ENCODE data around the gene ASTE1.
"Not testable (repeated sequence)": the region's sequence is repeated elsewhere in the genome, so short reads cannot be mapped to it uniquely, and the experiment has no call there.

The ASTE1 gene

DNA sequence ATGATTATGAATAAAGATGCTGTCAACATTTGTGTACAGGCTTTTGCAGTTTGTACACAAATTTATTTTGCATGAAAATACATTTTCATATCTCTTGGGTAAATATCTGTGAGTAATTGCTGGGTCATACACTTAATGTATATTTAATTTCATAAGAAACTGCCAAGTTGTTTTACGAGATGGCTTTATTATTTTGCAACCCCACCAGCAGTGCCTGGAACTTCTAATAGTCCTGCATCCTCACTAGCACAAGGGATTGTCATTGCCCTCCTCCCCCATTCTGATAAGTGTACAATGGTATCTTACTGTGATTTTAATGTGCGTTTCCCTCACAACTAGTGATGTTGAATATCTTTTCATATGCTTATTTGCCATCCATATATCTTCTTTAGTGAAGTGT is 45.2 kb downstream of the ASTE1 start:
- no peak overlapping the region for H3K27ac Mint-ChIP-seq
- H3K27me3 Mint-ChIP-seq (ENCODE audit: low read depth, poor library complexity): no peaks in the 10 kb centered on the region
- no peaks in the 10 kb centered on the region for H3K9me3 Mint-ChIP-seq
- TF ChIP-seq, protein P1, sequence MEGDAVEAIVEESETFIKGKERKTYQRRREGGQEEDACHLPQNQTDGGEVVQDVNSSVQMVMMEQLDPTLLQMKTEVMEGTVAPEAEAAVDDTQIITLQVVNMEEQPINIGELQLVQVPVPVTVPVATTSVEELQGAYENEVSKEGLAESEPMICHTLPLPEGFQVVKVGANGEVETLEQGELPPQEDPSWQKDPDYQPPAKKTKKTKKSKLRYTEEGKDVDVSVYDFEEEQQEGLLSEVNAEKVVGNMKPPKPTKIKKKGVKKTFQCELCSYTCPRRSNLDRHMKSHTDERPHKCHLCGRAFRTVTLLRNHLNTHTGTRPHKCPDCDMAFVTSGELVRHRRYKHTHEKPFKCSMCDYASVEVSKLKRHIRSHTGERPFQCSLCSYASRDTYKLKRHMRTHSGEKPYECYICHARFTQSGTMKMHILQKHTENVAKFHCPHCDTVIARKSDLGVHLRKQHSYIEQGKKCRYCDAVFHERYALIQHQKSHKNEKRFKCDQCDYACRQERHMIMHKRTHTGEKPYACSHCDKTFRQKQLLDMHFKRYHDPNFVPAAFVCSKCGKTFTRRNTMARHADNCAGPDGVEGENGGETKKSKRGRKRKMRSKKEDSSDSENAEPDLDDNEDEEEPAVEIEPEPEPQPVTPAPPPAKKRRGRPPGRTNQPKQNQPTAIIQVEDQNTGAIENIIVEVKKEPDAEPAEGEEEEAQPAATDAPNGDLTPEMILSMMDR (IDR thresholded peaks at IDR 0.05): no peak
- no peaks in the 10 kb centered on the region for H3K4me1 Mint-ChIP-seq
- no peak overlapping the region for H3K4me3 Mint-ChIP-seq
- H3K36me3 Mint-ChIP-seq (ENCODE audit: low read depth): peaks cover 23% of the 10 kb centered on the region
- DNase-seq: no peak

DNA sequence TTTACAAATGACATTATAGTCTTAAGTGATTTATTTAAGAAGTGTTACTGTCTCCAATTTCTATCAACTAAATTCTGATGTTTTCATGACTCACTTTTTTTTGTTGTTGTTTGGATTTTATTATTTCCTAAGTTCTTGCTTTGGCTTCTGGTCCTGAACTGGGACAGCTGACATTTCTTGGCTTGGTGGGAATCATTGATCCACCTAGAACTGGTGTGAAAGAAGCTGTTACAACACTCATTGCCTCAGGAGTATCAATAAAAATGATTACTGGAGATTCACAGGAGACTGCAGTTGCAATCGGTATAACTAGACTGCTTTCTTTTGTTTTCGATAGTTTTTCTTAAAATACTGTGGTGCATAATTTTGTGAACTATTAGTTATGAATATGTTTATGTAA is 47.5 kb downstream of the ASTE1 start:
- H3K4me1 Mint-ChIP-seq: no peaks in the 10 kb centered on the region
- TF ChIP-seq, protein P1 (IDR thresholded peaks at IDR 0.05): no peak
- no peaks in the 10 kb centered on the region for H3K27me3 Mint-ChIP-seq (ENCODE audit: low read depth, poor library complexity)
- peaks cover 19% of the 10 kb centered on the region for H3K36me3 Mint-ChIP-seq (ENCODE audit: low read depth)
- H3K27ac Mint-ChIP-seq: no peak overlapping the region
- H3K9me3 Mint-ChIP-seq: no peaks in the 10 kb centered on the region
- no peak for DNase-seq
- H3K4me3 Mint-ChIP-seq: no peak overlapping the region

DNA sequence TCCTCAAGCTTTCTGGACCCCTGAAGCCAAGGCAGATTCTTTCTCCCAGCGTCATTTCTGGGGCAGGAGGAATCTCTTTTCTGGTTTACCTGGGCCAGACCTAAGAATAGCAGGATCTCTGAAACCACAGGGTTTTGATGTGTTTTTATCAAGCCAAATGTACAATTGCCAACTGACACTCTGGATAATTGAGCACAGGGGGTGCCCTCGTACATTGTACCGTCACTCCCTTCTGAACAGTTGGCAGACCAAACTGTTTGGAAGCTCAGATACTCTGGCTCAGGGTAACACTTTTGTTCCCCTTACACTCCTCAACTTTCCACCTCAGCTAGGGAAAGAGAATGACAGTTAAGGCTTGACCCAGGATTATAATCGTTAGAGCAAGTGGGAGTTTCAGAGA is 49.9 kb downstream of the ASTE1 start:
- H3K4me1 Mint-ChIP-seq: no peaks in the 10 kb centered on the region
- no peaks in the 10 kb centered on the region for H3K27me3 Mint-ChIP-seq (ENCODE audit: low read depth, poor library complexity)
- no peak overlapping the region for H3K4me3 Mint-ChIP-seq
- no peak for DNase-seq
- H3K27ac Mint-ChIP-seq: peak overlapping the region; percentile 46
- no peaks in the 10 kb centered on the region for H3K9me3 Mint-ChIP-seq
- H3K36me3 Mint-ChIP-seq (ENCODE audit: low read depth): peaks cover 33% of the 10 kb centered on the region
- TF ChIP-seq, protein P1 (IDR thresholded peaks at IDR 0.05): no peak

DNA sequence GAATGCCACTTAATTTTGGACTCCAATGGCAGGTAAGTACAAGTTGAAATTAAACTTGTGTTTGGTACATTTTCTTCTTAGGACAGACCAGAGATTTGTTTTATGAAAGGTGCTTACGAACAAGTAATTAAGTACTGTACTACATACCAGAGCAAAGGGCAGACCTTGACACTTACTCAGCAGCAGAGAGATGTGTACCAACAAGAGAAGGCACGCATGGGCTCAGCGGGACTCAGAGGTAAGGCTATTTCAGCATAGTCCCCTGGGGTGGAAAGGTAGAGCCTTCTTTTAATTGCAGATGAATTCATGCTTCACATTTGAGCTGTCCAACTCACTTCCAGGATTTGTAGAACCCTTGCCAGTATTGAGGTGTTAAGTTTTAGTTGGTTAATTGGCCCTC is 51.4 kb downstream of the ASTE1 start:
- H3K27me3 Mint-ChIP-seq (ENCODE audit: low read depth, poor library complexity): no peaks in the 10 kb centered on the region
- TF ChIP-seq, protein P1 (IDR thresholded peaks at IDR 0.05): no peak
- no peaks in the 10 kb centered on the region for H3K4me1 Mint-ChIP-seq
- peaks cover 38% of the 10 kb centered on the region for H3K36me3 Mint-ChIP-seq (ENCODE audit: low read depth)
- no peak for DNase-seq
- no peaks in the 10 kb centered on the region for H3K9me3 Mint-ChIP-seq
- H3K4me3 Mint-ChIP-seq: no peak overlapping the region
- H3K27ac Mint-ChIP-seq: peak overlapping the region; percentile 47

DNA sequence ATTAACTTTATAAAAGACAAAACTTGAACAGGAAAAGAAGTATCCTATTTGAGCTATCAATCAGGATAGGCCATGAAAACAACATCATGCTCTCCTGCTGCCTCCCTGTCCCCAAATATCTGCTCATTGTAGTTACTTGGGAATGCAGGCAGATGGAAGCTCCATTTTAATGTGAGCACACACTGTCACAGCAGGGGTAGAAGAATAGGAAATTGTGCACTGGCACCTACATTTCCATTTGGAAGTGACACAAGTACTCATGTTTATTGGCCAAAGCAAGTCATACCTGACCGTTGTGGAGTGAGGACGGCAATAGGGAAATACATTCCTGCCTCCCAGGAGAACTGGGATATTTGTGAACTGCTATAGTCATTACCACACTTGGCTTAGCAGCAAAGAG is 52.4 kb downstream of the ASTE1 start:
- DNase-seq: no peak
- Mint-ChIP-seq H3K27me3 (ENCODE audit: low read depth, poor library complexity) (no peaks in the 10 kb centered on the region), H3K4me1 (no peaks in the 10 kb centered on the region), H3K36me3 (ENCODE audit: low read depth) (peaks cover 31% of the 10 kb centered on the region), H3K9me3 (no peaks in the 10 kb centered on the region), H3K27ac (no peak overlapping the region), H3K4me3 (no peak overlapping the region)
- TF ChIP-seq, protein P1 (IDR thresholded peaks at IDR 0.05): no peak

DNA sequence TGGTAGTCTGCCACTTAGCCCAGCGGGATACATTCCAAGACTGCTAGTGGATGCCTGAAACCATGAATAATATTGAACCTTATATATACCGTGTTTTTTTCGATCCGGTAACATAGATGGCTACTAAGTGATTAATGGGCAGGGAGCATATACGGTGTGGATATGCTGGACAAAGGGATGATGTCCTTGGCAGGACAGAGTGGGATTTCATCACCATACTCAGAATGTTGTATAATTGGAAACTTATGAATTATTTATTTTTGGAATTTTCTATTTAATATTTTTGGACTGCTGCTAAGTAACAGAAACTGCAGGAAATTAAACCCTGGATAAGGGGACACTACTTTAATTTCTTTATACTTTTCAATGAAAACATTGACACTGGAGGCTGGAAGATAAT is 53.2 kb downstream of the ASTE1 start:
- no peaks in the 10 kb centered on the region for H3K9me3 Mint-ChIP-seq
- TF ChIP-seq, protein P1 (IDR thresholded peaks at IDR 0.05): no peak
- DNase-seq: no peak
- no peak overlapping the region for H3K27ac Mint-ChIP-seq
- no peaks in the 10 kb centered on the region for H3K27me3 Mint-ChIP-seq (ENCODE audit: low read depth, poor library complexity)
- H3K4me1 Mint-ChIP-seq: no peaks in the 10 kb centered on the region
- peaks cover 33% of the 10 kb centered on the region for H3K36me3 Mint-ChIP-seq (ENCODE audit: low read depth)
- no peak overlapping the region for H3K4me3 Mint-ChIP-seq

DNA sequence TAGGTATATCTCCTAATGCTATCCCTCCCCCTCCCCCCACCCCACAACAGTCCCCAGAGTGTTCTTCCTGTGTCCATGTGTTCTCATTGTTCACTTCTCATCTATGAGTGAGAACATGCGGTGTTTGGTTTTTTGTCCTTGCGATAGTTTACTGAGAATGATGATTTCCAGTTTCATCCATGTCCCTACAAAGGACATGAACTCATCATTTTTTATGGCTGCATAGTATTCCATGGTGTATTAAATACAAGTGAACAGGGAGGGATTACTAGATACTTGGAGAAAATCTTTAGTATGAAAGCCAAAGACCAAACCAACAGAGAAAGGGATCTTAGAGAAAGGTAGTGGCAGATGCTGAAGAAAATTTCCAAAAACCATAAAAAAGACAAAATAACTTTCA is 54.0 kb downstream of the ASTE1 start:
- not testable (repeated sequence) for H3K27ac Mint-ChIP-seq; DNase-seq; H3K9me3 Mint-ChIP-seq; H3K27me3 Mint-ChIP-seq (ENCODE audit: low read depth, poor library complexity); H3K4me3 Mint-ChIP-seq; H3K4me1 Mint-ChIP-seq
- peaks cover 37% of the 10 kb centered on the region for H3K36me3 Mint-ChIP-seq (ENCODE audit: low read depth)
